GM18502 (cell line): ENCODE measurements around the gene ACO2.
"Not testable (repeated sequence)": the region's sequence is repeated elsewhere in the genome, so short reads cannot be mapped to it uniquely, and the experiment has no call there.

ENCODE experiments used
- ATAC-seq: cut with Tn5 transposase; IDR thresholded peaks from one replicate; pipeline ENCODE4 v1.9.1; 2021; ENCODE audit warnings: mild to moderate bottlenecking; ENCODE audit not compliant: unreplicated experiment, poor library complexity

Gene ACO2

GRCh38 chr22:41561788-41562187, 92.9 kb downstream of the ACO2 start:
- ATAC-seq: no peak

- ATAC-seq: no peak
Observed at GRCh38 chr22:41562461-41562860, 93.5 kb downstream of the ACO2 start.

GRCh38 chr22:41563051-41563711, 94.3 kb downstream of the ACO2 start:
- ATAC-seq: no peak

GRCh38 chr22:41564563-41564962, 95.6 kb downstream of the ACO2 start:
- ATAC-seq: no peak

GRCh38 chr22:41565403-41566054, 96.6 kb downstream of the ACO2 start:
- ATAC-seq: no peak

- no peak for ATAC-seq
Observed at GRCh38 chr22:41567512-41567768, 98.5 kb downstream of the ACO2 start.

GRCh38 chr22:41568811-41569210, 99.9 kb downstream of the ACO2 start:
- no peak for ATAC-seq

- no peak for ATAC-seq
Observed at GRCh38 chr22:41570221-41570620, 101.3 kb downstream of the ACO2 start.

GRCh38 chr22:41571786-41572185, 102.9 kb downstream of the ACO2 start:
- no peak for ATAC-seq

GRCh38 chr22:41572305-41572704, 103.4 kb downstream of the ACO2 start:
- ATAC-seq: not testable (repeated sequence)

- ATAC-seq: no peak
Observed at GRCh38 chr22:41573677-41574076, 104.8 kb downstream of the ACO2 start.

GRCh38 chr22:41574847-41575381, 106.0 kb downstream of the ACO2 start:
- ATAC-seq: no peak

GRCh38 chr22:41575533-41575932, 106.6 kb downstream of the ACO2 start:
- no peak for ATAC-seq

- no peak for ATAC-seq
Observed at GRCh38 chr22:41576877-41577276, 108.0 kb downstream of the ACO2 start.

GRCh38 chr22:41578114-41578513, 109.2 kb downstream of the ACO2 start:
- no peak for ATAC-seq
